Tongue (tissue), 2 donors: ENCODE results near the gene CNOT6. TPM values are rescaled to one million over a fixed set of nuclear protein-coding genes. Genes with fewer than 3 reads are reported as not detected.
A peak's percentile ranks its signal among the peaks of the same experiment; 100 is the strongest.
"Not testable (repeated sequence)": the region's sequence is repeated elsewhere in the genome, so short reads cannot be mapped to it uniquely, and the experiment has no call there.

ENCODE experiments used
- DNase-seq: peaks from one replicate; pipeline ENCODE4 v3.0.0-alpha.2; 2015
- total RNA-seq: library from RNA; depleted of rRNA; stranded (reverse); fragments of >200 nt; gene quantifications from one replicate; pipeline ENCODE4 v1.2.3, GENCODE V29; 2014

The CNOT6 gene
- total RNA-seq, 1 donor from 2014 or later, result 24.2 TPM

GRCh38 chr5:180471866-180472265 is 22.3 kb upstream of the CNOT6 start:
- DNase-seq, result no peak

- DNase-seq, result no peak
Observed at GRCh38 chr5:180472269-180472668, 21.9 kb upstream of the CNOT6 start.

GRCh38 chr5:180473386-180473785 is 20.8 kb upstream of the CNOT6 start:
- not testable (repeated sequence) for DNase-seq

GRCh38 chr5:180474569-180474968 is 19.6 kb upstream of the CNOT6 start:
- no peak for DNase-seq

GRCh38 chr5:180475969-180476524 is 18.1 kb upstream of the CNOT6 start:
- not testable (repeated sequence) for DNase-seq

GRCh38 chr5:180484813-180485212 is 9.4 kb upstream of the CNOT6 start:
- DNase-seq, result no peak

GRCh38 chr5:180486636-180487149 is 7.5 kb upstream of the CNOT6 start:
- no peak for DNase-seq

GRCh38 chr5:180487556-180487955 is 6.6 kb upstream of the CNOT6 start:
- no peak for DNase-seq

- no peak for DNase-seq
Observed at GRCh38 chr5:180491496-180491895, 2.7 kb upstream of the CNOT6 start.

GRCh38 chr5:180492226-180492903 is 1.8 kb upstream of the CNOT6 start:
- DNase-seq, result no peak

GRCh38 chr5:180494510-180495181 is 467 bp downstream of the CNOT6 start:
- DNase-seq, result peak; percentile 70

GRCh38 chr5:180495292-180495691 is 1.1 kb downstream of the CNOT6 start:
- DNase-seq, result no peak

GRCh38 chr5:180495991-180496741 is 2.0 kb downstream of the CNOT6 start:
- no peak for DNase-seq

GRCh38 chr5:180496806-180497205 is 2.6 kb downstream of the CNOT6 start:
- not testable (repeated sequence) for DNase-seq

GRCh38 chr5:180497865-180498264 is 3.7 kb downstream of the CNOT6 start:
- DNase-seq, result not testable (repeated sequence)

- no peak for DNase-seq
Observed at GRCh38 chr5:180498378-180498777, 4.2 kb downstream of the CNOT6 start.

GRCh38 chr5:180499684-180500083 is 5.5 kb downstream of the CNOT6 start:
- no peak for DNase-seq

GRCh38 chr5:180500300-180500699 is 6.1 kb downstream of the CNOT6 start:
- DNase-seq, result not testable (repeated sequence)

- no peak for DNase-seq
Observed at GRCh38 chr5:180507661-180508060, 13.5 kb downstream of the CNOT6 start.

GRCh38 chr5:180515294-180515693 is 21.1 kb downstream of the CNOT6 start:
- no peak for DNase-seq

- DNase-seq, result not testable (repeated sequence)
Observed at GRCh38 chr5:180515974-180516373, 21.8 kb downstream of the CNOT6 start.

GRCh38 chr5:180516440-180516839 is 22.3 kb downstream of the CNOT6 start:
- no peak for DNase-seq

- no peak for DNase-seq
Observed at GRCh38 chr5:180519098-180519497, 24.9 kb downstream of the CNOT6 start.
